MM.1S (cell line): Measurements from ENCODE around the gene ARHGEF11.

Experiments used
- DNase-seq: peaks from one replicate; pipeline ENCODE4 v3.0.0-alpha.2; 2015
- H2AFZ ChIP-seq: fragments of 300-600 bp; sonication (generic); 2 replicates; pipeline ENCODE4 v1.6.0; 2016; ENCODE audit warnings: antibody characterized with exemption, low read length
- H3F3A ChIP-seq: fragments of 300-600 bp; sonication (generic); 2 replicates; pipeline ENCODE4 v1.6.1; 2016; ENCODE audit warnings: mild to moderate bottlenecking, antibody characterized with exemption, low read length, moderate library complexity, mixed read lengths; ENCODE audit not compliant: insufficient read depth
- H3K27ac ChIP-seq: fragments of 300-600 bp; sonication (generic); 2 replicates; pipeline ENCODE4 v1.5.1; 2016; ENCODE audit warnings: mild to moderate bottlenecking, low read length
- H3K27me3 ChIP-seq: fragments of 300-600 bp; sonication (generic); replicated peaks from 2 replicates; pipeline ENCODE4 v1.6.0; 2016; ENCODE audit warnings: low read length; ENCODE audit not compliant: insufficient read depth
- H3K36me3 ChIP-seq: fragments of 300-600 bp; sonication (generic); replicated peaks from 2 replicates; pipeline ENCODE4 v1.6.1; 2016; ENCODE audit warnings: mild to moderate bottlenecking, low read length, mixed read lengths; ENCODE audit not compliant: insufficient read depth
- H3K4me1 ChIP-seq: fragments of 300-600 bp; sonication (generic); 2 replicates; pipeline ENCODE4 v1.6.1; 2016; ENCODE audit warnings: low read length, mixed read lengths
- H3K4me2 ChIP-seq: fragments of 300-600 bp; sonication (generic); 2 replicates; pipeline ENCODE4 v1.6.0; 2016; ENCODE audit warnings: low read depth, low read length
- H3K4me3 ChIP-seq: fragments of 300-600 bp; sonication (generic); 2 replicates; pipeline ENCODE4 v1.5.1; 2016; ENCODE audit warnings: low read length, mixed read lengths
- H3K79me2 ChIP-seq: fragments of 300-600 bp; sonication (generic); 2 replicates; pipeline ENCODE4 v1.6.1; 2016; ENCODE audit warnings: mixed run types, low read length, mixed read lengths
- H3K9ac ChIP-seq: fragments of 300-600 bp; sonication (generic); 2 replicates; pipeline ENCODE4 v1.6.1; 2016; ENCODE audit warnings: low read length, mixed read lengths
- H3K9me2 ChIP-seq: fragments of 300-600 bp; sonication (generic); replicated peaks from 2 replicates; pipeline ENCODE4 v1.6.1; 2016; ENCODE audit warnings: mild to moderate bottlenecking, low read length, mixed read lengths; ENCODE audit not compliant: insufficient read depth
- H3K9me3 ChIP-seq: fragments of 300-600 bp; sonication (generic); replicated peaks from 2 replicates; pipeline ENCODE4 v1.6.1; 2016; ENCODE audit warnings: mild to moderate bottlenecking, low read length, mixed read lengths; ENCODE audit not compliant: insufficient read depth
- H4K20me1 ChIP-seq: fragments of 300-600 bp; sonication (generic); 2 replicates; pipeline ENCODE4 v1.6.1; 2016; ENCODE audit warnings: mild to moderate bottlenecking, low read length, moderate library complexity, mixed read lengths; ENCODE audit not compliant: insufficient read depth
- CTCF ChIP-seq: fragments of 300-600 bp; sonication (generic); IDR thresholded peaks from 2 replicates; pipeline ENCODE4 v1.5.1; 2016; ENCODE audit warnings: antibody characterized with exemption, low read length, mixed read lengths
- EZH2 ChIP-seq: fragments of 300-600 bp; sonication (generic); optimal IDR thresholded peaks from 2 replicates; pipeline ENCODE3; 2017; ENCODE audit warnings: low read depth, mild to moderate bottlenecking, antibody characterized with exemption, low read length, mixed read lengths
- EZH2phosphoT487 ChIP-seq: fragments of 300-600 bp; sonication (generic); IDR thresholded peaks from 2 replicates; pipeline ENCODE4 v1.6.1; 2018; ENCODE audit warnings: antibody characterized with exemption, low read length

The ARHGEF11 gene

GRCh38 chr1:156994277-156994676, 51.3 kb downstream of the ARHGEF11 start:
- no peaks in the 10 kb centered on the region for H3K36me3 ChIP-seq
- no peak overlapping the region for H3K9ac ChIP-seq
- no peak overlapping the region for H3K4me3 ChIP-seq
- no peak overlapping the region for H3K4me2 ChIP-seq
- no peaks in the 10 kb centered on the region for H3F3A ChIP-seq
- H3K9me2 ChIP-seq, result no peaks in the 10 kb centered on the region
- H3K27me3 ChIP-seq, result no peaks in the 10 kb centered on the region
- no peak overlapping the region for H3K27ac ChIP-seq
- no peaks in the 10 kb centered on the region for H3K9me3 ChIP-seq
- H2AFZ ChIP-seq, result no peak overlapping the region
- DNase-seq, result no peak
- H3K79me2 ChIP-seq, result no peaks in the 10 kb centered on the region
- no peaks in the 10 kb centered on the region for H3K4me1 ChIP-seq
- no peaks in the 10 kb centered on the region for H4K20me1 ChIP-seq
- TF ChIP-seq CTCF, result no peak
- TF ChIP-seq EZH2, result no peak
- TF ChIP-seq EZH2phosphoT487, result no peak

GRCh38 chr1:156993426-156994147, 52.0 kb downstream of the ARHGEF11 start:
- Histone ChIP-seq H3K4me3 (no peak overlapping the region), H3K27ac (no peak overlapping the region), H2AFZ (no peak overlapping the region), H3F3A (no peaks in the 10 kb centered on the region), H3K36me3 (no peaks in the 10 kb centered on the region), H3K4me2 (no peak overlapping the region), H3K4me1 (no peaks in the 10 kb centered on the region), H3K27me3 (no peaks in the 10 kb centered on the region), H4K20me1 (no peaks in the 10 kb centered on the region), H3K9me2 (no peaks in the 10 kb centered on the region), H3K9me3 (no peaks in the 10 kb centered on the region), H3K79me2 (no peaks in the 10 kb centered on the region), H3K9ac (no peak overlapping the region)
- TF ChIP-seq CTCF, result no peak
- DNase-seq, result no peak

DNA sequence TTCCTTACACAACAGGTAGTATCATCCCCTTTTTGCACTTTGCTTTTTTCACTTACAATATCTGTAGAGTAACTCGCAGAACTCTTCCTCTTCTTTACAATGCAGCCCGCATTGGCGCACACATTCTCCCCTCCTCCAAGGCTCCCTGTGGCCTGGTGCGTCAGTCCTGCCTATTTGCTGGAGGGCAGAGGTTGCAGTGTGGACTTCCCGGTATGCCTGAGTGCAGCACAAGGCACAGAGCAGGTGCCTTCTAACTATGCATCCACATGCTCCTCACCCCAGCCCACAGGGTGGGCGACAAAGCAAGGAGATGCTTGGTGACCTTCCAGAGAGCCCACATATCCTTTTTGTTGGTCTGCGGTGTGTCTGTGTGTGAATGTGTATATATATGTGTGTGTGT, 53.3 kb downstream of the ARHGEF11 start:
- no peak overlapping the region for H3K27ac ChIP-seq
- no peak overlapping the region for H3K4me3 ChIP-seq
- no peaks in the 10 kb centered on the region for H3K79me2 ChIP-seq
- H3K9me2 ChIP-seq, result no peaks in the 10 kb centered on the region
- no peak overlapping the region for H2AFZ ChIP-seq
- no peaks in the 10 kb centered on the region for H3K36me3 ChIP-seq
- H3K27me3 ChIP-seq, result no peaks in the 10 kb centered on the region
- H3K4me1 ChIP-seq, result no peaks in the 10 kb centered on the region
- no peak overlapping the region for H3K4me2 ChIP-seq
- no peaks in the 10 kb centered on the region for H3K9me3 ChIP-seq
- no peak for DNase-seq
- no peak overlapping the region for H3K9ac ChIP-seq
- H3F3A ChIP-seq, result no peaks in the 10 kb centered on the region
- H4K20me1 ChIP-seq, result no peaks in the 10 kb centered on the region
- TF ChIP-seq EZH2 (no peak), CTCF (no peak), EZH2phosphoT487 (no peak)
